Liver (tissue), 3 donors: ENCODE data around the gene KLC4.

ENCODE experiments used
- CTCF ChIP-seq: fragments of 150-350 bp; IDR thresholded peaks from 2 replicates; pipeline ENCODE4 v1.5.1; 2017; ENCODE audit warnings: improper control_type of control experiment, low read depth, low read length; ENCODE audit not compliant: missing input control
- FOXA1 ChIP-seq: IDR thresholded peaks from 2 replicates; pipeline ENCODE4 v1.6.1; 2016; ENCODE audit warnings: antibody characterized with exemption
- MAX ChIP-seq: IDR thresholded peaks from 2 replicates; pipeline ENCODE4 v1.6.1; 2016; ENCODE audit warnings: antibody characterized with exemption
- REST ChIP-seq: IDR thresholded peaks from 2 replicates; pipeline ENCODE4 v1.6.1; 2016; ENCODE audit warnings: antibody characterized with exemption, mild to moderate bottlenecking
- SP1 ChIP-seq: IDR thresholded peaks from 2 replicates; pipeline ENCODE4 v1.6.1; 2018; ENCODE audit warnings: antibody characterized with exemption, mild to moderate bottlenecking
- TAF1 ChIP-seq: conservative IDR thresholded peaks from 2 replicates; pipeline ENCODE4 v1.6.1; 2016; ENCODE audit warnings: antibody characterized with exemption, mild to moderate bottlenecking
- YY1 ChIP-seq: IDR thresholded peaks from 2 replicates; pipeline ENCODE4 v1.6.1; 2016; ENCODE audit warnings: antibody characterized with exemption, mild to moderate bottlenecking
- ZBTB33 ChIP-seq: IDR thresholded peaks from 2 replicates; pipeline ENCODE4 v1.6.1; 2016; ENCODE audit warnings: antibody characterized with exemption
- donor health status: healthy.
- donor health status: healthy.

- TF ChIP-seq CTCF = no peak
- TF ChIP-seq REST = no peak
- no peak for TF ChIP-seq TAF1
- TF ChIP-seq MAX = no peak
- no peak for TF ChIP-seq SP1
- TF ChIP-seq FOXA1 = no peak
- TF ChIP-seq YY1 = no peak
- no peak for TF ChIP-seq ZBTB33
Observed at GRCh38 chr6:43097098-43097489, 37.7 kb downstream of the KLC4 start.
